Measurements from ENCODE around the gene KIF21A. TPM values are rescaled to one million over a fixed set of nuclear protein-coding genes. Genes with fewer than 3 reads are reported as not detected.

Gene KIF21A
- total and polyA plus RNA-seq, 2 donors (not counting 3 experiments of a cell fraction or from before 2014, with no cell fraction given), result 1.8 to 10.1 TPM

DNA sequence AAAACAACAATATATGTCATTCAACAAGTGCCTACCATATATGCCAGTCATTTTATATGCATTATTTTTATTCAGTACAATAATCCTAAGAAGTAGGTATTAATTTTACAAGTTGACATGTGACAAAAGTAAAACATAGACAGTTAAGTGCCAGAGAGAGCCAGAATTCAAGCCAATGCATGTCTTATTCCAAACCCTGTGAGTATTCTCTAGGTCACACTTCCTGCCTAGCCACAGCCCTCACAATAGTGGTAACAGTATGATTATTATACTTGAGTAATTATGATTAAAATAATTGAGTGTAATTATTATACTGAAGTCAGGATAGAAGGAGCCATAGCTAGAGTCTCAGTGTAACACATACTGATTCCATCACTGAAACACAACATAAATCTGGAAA is 52.2 kb downstream of the KIF21A start:
- Histone ChIP-seq H3K27me3 (ENCODE audit: control insufficient read depth in 2 of 2, insufficient read depth in 2 of 2, low read length in 2 of 2) (no peaks in the 10 kb centered on the region), H3K9me1 (replicated peaks; ENCODE audit: control insufficient read depth, extremely low read depth, insufficient read depth, low read length) (no peaks in the 10 kb centered on the region), H3K9ac (replicated peaks; ENCODE audit: extremely low read depth, insufficient read depth, low read length) (no peak overlapping the region), H2AFZ (ENCODE audit: low read depth, low read length) (no peak overlapping the region), H3K4me1 (ENCODE audit: control insufficient read depth, extremely low read depth, insufficient read depth, low read length) (no peaks in the 10 kb centered on the region), H3K9me3 (replicated peaks; ENCODE audit: control insufficient read depth, insufficient read depth, low read length) (no peaks in the 10 kb centered on the region), H3K79me2 (ENCODE audit: control insufficient read depth, insufficient read depth, low read length) (no peaks in the 10 kb centered on the region), H3K27ac (ENCODE audit: insufficient read depth, low read depth, low read length) (no peak overlapping the region), H4K20me1 (replicated peaks; ENCODE audit: control insufficient read depth, extremely low read depth, insufficient read depth, low read length) (no peaks in the 10 kb centered on the region), H3K4me2 (ENCODE audit: insufficient read depth, low read length) (no peak overlapping the region), H3K4me3 (replicated peaks in 1 of 3; ENCODE audit: insufficient read depth in 1 of 3, low read depth in 1 of 3, low read length in 3 of 3) (no peak overlapping the region), H3K36me3 (ENCODE audit: control insufficient read depth in 2 of 2, extremely low read depth in 1 of 2, insufficient read depth in 2 of 2, low read length in 2 of 2) (no peaks in the 10 kb centered on the region)
- no TSS peak for BruUV-seq (replicated peaks)
- peak; percentile 24 for FAIRE-seq
- no peak for TF ChIP-seq EZH2 (IDR thresholded peaks at IDR 0.05; ENCODE audit: borderline replicate concordance, low read depth, low read length, severe bottlenecking)
- no peak for TF ChIP-seq MYC (IDR thresholded peaks at IDR 0.05; ENCODE audit: low read depth, low read length)
- no peak for TF ChIP-seq POLR2AphosphoS5 (IDR thresholded peaks at IDR 0.05; ENCODE audit: insufficient read depth, low read depth, low read length)
- no peak for TF ChIP-seq JUN (IDR thresholded peaks at IDR 0.05; ENCODE audit: borderline replicate concordance, insufficient read depth, insufficient read length, low read depth)
- TF ChIP-seq GATA2 (IDR thresholded peaks at IDR 0.05; ENCODE audit: insufficient read depth, insufficient read length, low read depth, low read length), result no peak
- TF ChIP-seq, protein P1, sequence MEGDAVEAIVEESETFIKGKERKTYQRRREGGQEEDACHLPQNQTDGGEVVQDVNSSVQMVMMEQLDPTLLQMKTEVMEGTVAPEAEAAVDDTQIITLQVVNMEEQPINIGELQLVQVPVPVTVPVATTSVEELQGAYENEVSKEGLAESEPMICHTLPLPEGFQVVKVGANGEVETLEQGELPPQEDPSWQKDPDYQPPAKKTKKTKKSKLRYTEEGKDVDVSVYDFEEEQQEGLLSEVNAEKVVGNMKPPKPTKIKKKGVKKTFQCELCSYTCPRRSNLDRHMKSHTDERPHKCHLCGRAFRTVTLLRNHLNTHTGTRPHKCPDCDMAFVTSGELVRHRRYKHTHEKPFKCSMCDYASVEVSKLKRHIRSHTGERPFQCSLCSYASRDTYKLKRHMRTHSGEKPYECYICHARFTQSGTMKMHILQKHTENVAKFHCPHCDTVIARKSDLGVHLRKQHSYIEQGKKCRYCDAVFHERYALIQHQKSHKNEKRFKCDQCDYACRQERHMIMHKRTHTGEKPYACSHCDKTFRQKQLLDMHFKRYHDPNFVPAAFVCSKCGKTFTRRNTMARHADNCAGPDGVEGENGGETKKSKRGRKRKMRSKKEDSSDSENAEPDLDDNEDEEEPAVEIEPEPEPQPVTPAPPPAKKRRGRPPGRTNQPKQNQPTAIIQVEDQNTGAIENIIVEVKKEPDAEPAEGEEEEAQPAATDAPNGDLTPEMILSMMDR (IDR thresholded peaks at IDR 0.05; ENCODE audit: extremely low read depth in 1 of 2, insufficient read depth in 1 of 2, low read depth in 1 of 2, low read length in 2 of 2), result no peak
- TF ChIP-seq, protein P2, sequence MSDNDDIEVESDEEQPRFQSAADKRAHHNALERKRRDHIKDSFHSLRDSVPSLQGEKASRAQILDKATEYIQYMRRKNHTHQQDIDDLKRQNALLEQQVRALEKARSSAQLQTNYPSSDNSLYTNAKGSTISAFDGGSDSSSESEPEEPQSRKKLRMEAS (IDR thresholded peaks at IDR 0.05; ENCODE audit: insufficient read depth, insufficient read length), result no peak
- TF ChIP-seq POLR2A (IDR thresholded peaks at IDR 0.05; ENCODE audit: low read depth, low read length), result no peak
- TF ChIP-seq FOS (IDR thresholded peaks at IDR 0.05; ENCODE audit: borderline replicate concordance, insufficient read depth, low read length), result no peak
- ChIA-PET CTCF (no interaction called here), POLR2A (no interaction called here)
- dilution Hi-C loops (cut with MboI; ENCODE audit: extremely low pct_ligation_motif_present, low sequenced_read_pairs) (no loop called here), intact Hi-C loops (cut with micrococcal nuclease) (no loop called here)
- no peak for DNase-seq (ENCODE audit: low read depth, low spot score)

Data from endothelial cell of umbilical vein (primary cell).